Right lobe of liver (tissue), 6 donors: Measurements from ENCODE around the gene EXOC2. TPM values are rescaled to one million over a fixed set of nuclear protein-coding genes. Genes with fewer than 3 reads are reported as not detected.

Source experiments
- ATAC-seq, 4 donors: fragments of 200-7000 bp; cut with Tn5 transposase; one replicate each; pipeline ENCODE4 v1.9.1; 2020; ENCODE audit warnings: mild to moderate bottlenecking in 4 of 4, moderate library complexity in 4 of 4
- DNase-seq, 3 donors: peaks; one replicate each; pipeline ENCODE4 v3.0.0-alpha.2; 2020
- H3K27ac ChIP-seq, 3 donors: fragments of 200-600 bp; one replicate each; pipeline ENCODE4 v1.8.0; 2022
- H3K27me3 ChIP-seq, 2 donors: fragments of 200-600 bp; one replicate each; pipeline ENCODE4 v1.8.0; 2022
- H3K36me3 ChIP-seq, 4 donors: fragments of 200-600 bp; sonication (generic) in 1 of 4; one replicate each; pipeline versions ENCODE4 v1.5.1 to v1.8.0; 2017 to 2022; ENCODE audit warnings: control low read depth in 1 of 4
- H3K4me1 ChIP-seq, 4 donors: fragments of 200-600 bp; sonication (generic) in 1 of 4; one replicate each; pipeline versions ENCODE4 v1.5.1 to v1.8.0; 2017 to 2022; ENCODE audit warnings: control low read depth in 1 of 4
- H3K4me3 ChIP-seq, 3 donors: fragments of 200-600 bp; one replicate each; pipeline ENCODE4 v1.8.0; 2022
- H3K9me3 ChIP-seq, 4 donors: fragments of 200-600 bp; sonication (generic) in 1 of 4; one replicate each; pipeline versions ENCODE4 v1.5.1 to v1.8.0; 2017 to 2022; ENCODE audit warnings: control low read depth in 1 of 4
- CTCF ChIP-seq, 4 donors: fragments of 200-600 bp in 3 of 4; fragments of 450-650 bp in 1 of 4; IDR thresholded peaks; one replicate each; pipeline versions ENCODE4 v1.5.1 to v1.8.0; 2016 to 2022; ENCODE audit warnings: antibody characterized with exemption in 4 of 4, mild to moderate bottlenecking in 2 of 4
- POLR2A ChIP-seq: fragments of 450-650 bp; IDR thresholded peaks from one replicate; pipeline ENCODE4 v1.6.1; 2017; ENCODE audit warnings: antibody characterized with exemption, mild to moderate bottlenecking
- WGBS: methylation state at CpG from one replicate; pipeline ENCODE4 v1.1.6; 2018; ENCODE audit warnings: low coverage, low lambda C conversion rate; ENCODE audit not compliant: insufficient coverage; ENCODE audit errors: missing lambda C conversion rate; 5-methylcytosine and 5-hydroxymethylcytosine counted together
- intact Hi-C, 2 donors: fragments of 100-400 bp; cut with DNase I; formaldehyde crosslinking; loops; one replicate each; pipeline versions ENCODE4 v1.11.2 to v1.14.1; 2022
- total RNA-seq, 6 experiments: library from RNA; depleted of rRNA in 2 of 6; stranded (reverse); fragments of >200 nt in 2 of 6; fragmentation: NEBNext Ultra II Directional in 3 of 6; extraction: Animal tissue kit (Norgen Biotek cat#: 25700) in 3 of 6; gene quantifications; one replicate each; pipeline versions ENCODE4 v1.1.0 to v1.2.4, GENCODE V29; 2016 to 2023
- donor health status: DM: no; HTN: yes; CAD: no.
- donor health status: DM: no; HTN: no; CAD: no.
- donor health status: DM: no; HTN: no; CAD: no.
- donor health status: DM: no; HTN: yes; CAD: no.
- donor health status: DM: no; HTN: yes; CAD: no.

EXOC2 gene
- total RNA-seq, 6 experiments from 2014 or later = 7.1 to 12.8 (median 10.5) TPM

GRCh38 chr6:506920-507622, 185.9 kb downstream of the EXOC2 start:
- Histone ChIP-seq H3K36me3 (peaks cover 0 to 2% (median 0%) of the 10 kb centered on the region in 4 donors), H3K27me3 (no peaks in the 10 kb centered on the region), H3K4me1 (no peaks in the 10 kb centered on the region), H3K27ac (no peak overlapping the region), H3K4me3 (no peak overlapping the region), H3K9me3 (no peaks in the 10 kb centered on the region)
- no peak for TF ChIP-seq CTCF (IDR thresholded peaks at IDR 0.05)
- no peak for TF ChIP-seq POLR2A
- intact Hi-C loops = no loop called here
- 73% methylated on average over 1 of the region's 1 CpG for WGBS
- DNase-seq = no peak
- ATAC-seq = no peak

- Histone ChIP-seq H3K27me3 (no peaks in the 10 kb centered on the region), H3K4me1 (no peaks in the 10 kb centered on the region), H3K27ac (no peak overlapping the region), H3K9me3 (no peaks in the 10 kb centered on the region), H3K4me3 (no peak overlapping the region), H3K36me3 (peaks cover 0 to 2% (median 0%) of the 10 kb centered on the region in 4 donors)
- WGBS = 51% methylated on average over 4 of the region's 4 CpGs
- ATAC-seq (no peak), DNase-seq (no peak)
- intact Hi-C loops = no loop called here
- TF ChIP-seq POLR2A (no peak), CTCF (IDR thresholded peaks at IDR 0.05) (no peak)
Measured at GRCh38 chr6:506508-506907, 186.4 kb downstream of the EXOC2 start.

GRCh38 chr6:505374-505773, 187.6 kb downstream of the EXOC2 start:
- no peaks in the 10 kb centered on the region for H3K27me3 ChIP-seq
- DNase-seq (no peak), ATAC-seq (no peak)
- TF ChIP-seq POLR2A (no peak), CTCF (IDR thresholded peaks at IDR 0.05) (no peak)
- no peaks in the 10 kb centered on the region for H3K4me1 ChIP-seq
- H3K9me3 ChIP-seq = no peaks in the 10 kb centered on the region
- no peak overlapping the region for H3K4me3 ChIP-seq
- H3K36me3 ChIP-seq = peaks cover 0 to 2% (median 0%) of the 10 kb centered on the region in 4 donors
- H3K27ac ChIP-seq = no peak overlapping the region
- 82% methylated on average over 4 of the region's 10 CpGs for WGBS
- intact Hi-C loops = no loop called here

GRCh38 chr6:504446-504980, 188.4 kb downstream of the EXOC2 start:
- WGBS = 83% methylated on average over 8 of the region's 8 CpGs
- intact Hi-C loops = no loop called here
- Histone ChIP-seq H3K36me3 (peaks cover 0 to 2% (median 0%) of the 10 kb centered on the region in 4 donors), H3K9me3 (no peaks in the 10 kb centered on the region), H3K27ac (no peak overlapping the region), H3K27me3 (no peaks in the 10 kb centered on the region), H3K4me3 (no peak overlapping the region), H3K4me1 (no peaks in the 10 kb centered on the region)
- DNase-seq (no peak), ATAC-seq (no peak)
- TF ChIP-seq CTCF (IDR thresholded peaks at IDR 0.05) (no peak), POLR2A (no peak)
